OCI-LY1 (cell line): ENCODE measurements around the gene CCDC13.

Experiments used
- EZH2 ChIP-seq: fragments of 200-600 bp; sonication (generic), shearing (Covaris generic); IDR thresholded peaks from 2 replicates; pipeline ENCODE4 v1.8.0; 2017; ENCODE audit warnings: borderline replicate concordance, mixed run types, mild to moderate bottlenecking, antibody characterized with exemption, low read length, moderate library complexity, mixed read lengths
- TF ChIP-seq, protein P1 (sequence below): fragments of 200-600 bp; sonication (generic), shearing (Covaris generic); IDR thresholded peaks from 2 replicates; pipeline ENCODE4 v1.5.1; 2017; ENCODE audit warnings: mild to moderate bottlenecking, antibody characterized with exemption, low read length, moderate library complexity, mixed read lengths

DNA sequence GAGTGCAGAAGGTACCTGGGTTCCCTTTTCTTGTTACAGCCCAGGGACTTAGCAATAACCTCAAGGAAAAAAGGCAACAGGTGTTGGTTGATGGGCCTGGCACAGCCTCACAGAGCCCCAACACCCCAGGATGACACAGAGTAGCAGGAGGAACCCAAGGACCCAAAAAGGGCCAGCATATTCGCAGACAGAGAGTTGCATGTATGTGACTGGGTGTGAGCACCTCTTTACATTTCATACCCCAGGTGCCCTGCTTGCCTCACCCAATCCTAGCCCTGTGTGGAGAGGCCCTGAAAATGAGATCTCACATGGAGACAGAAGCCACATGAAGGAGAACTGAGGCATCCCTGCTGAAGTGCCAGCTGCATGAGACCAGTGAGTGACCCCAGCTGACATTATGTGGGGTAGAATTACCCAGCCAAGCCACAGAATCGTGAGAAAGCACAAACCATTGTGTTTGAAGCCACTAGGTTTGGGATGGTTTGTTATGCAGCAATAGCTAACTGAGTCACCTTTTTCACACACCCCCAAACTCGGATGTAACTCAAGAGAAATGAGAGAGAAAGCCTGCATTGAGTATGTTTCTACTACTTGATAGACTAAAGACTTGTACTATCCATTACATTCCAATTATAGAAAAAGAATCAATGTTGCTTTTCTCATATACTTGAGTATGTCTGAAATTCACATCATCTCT lies 44.2 kb downstream of the CCDC13 start:
- TF ChIP-seq, protein P1, sequence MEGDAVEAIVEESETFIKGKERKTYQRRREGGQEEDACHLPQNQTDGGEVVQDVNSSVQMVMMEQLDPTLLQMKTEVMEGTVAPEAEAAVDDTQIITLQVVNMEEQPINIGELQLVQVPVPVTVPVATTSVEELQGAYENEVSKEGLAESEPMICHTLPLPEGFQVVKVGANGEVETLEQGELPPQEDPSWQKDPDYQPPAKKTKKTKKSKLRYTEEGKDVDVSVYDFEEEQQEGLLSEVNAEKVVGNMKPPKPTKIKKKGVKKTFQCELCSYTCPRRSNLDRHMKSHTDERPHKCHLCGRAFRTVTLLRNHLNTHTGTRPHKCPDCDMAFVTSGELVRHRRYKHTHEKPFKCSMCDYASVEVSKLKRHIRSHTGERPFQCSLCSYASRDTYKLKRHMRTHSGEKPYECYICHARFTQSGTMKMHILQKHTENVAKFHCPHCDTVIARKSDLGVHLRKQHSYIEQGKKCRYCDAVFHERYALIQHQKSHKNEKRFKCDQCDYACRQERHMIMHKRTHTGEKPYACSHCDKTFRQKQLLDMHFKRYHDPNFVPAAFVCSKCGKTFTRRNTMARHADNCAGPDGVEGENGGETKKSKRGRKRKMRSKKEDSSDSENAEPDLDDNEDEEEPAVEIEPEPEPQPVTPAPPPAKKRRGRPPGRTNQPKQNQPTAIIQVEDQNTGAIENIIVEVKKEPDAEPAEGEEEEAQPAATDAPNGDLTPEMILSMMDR = no peak
- TF ChIP-seq EZH2 = no peak
